K562 (cell line): Measurements from ENCODE around the gene P3H4. TPM values are rescaled to one million over a fixed set of nuclear protein-coding genes. Genes with fewer than 3 reads are reported as not detected.
"Not testable (repeated sequence)": the region's sequence is repeated elsewhere in the genome, so short reads cannot be mapped to it uniquely, and the experiment has no call there.

Experiments used
- ATAC-seq: fragments of 200-7000 bp; cut with Tn5 transposase; 3 replicates; pipeline ENCODE4 v1.9.1; 2020; ENCODE audit warnings: moderate library complexity
- BruUV-seq: library from RNA; stranded (reverse); fragments of 400-500 nt; replicated peaks from 2 replicates; lab custom pipeline; 2021; lab: Mats Ljungman, UMichigan
- CTCF ChIA-PET: fragments of 300-600 bp; formaldehyde crosslinking; extraction: SDS; loops from one replicate; lab custom pipeline; 2021; ENCODE audit warnings: low intra/inter-chr PET ratio; lab: Yijun Ruan, JAX
- POLR2A ChIA-PET: fragments of 300-600, 350-650 bp; sonication (Branson Sonifier 250); formaldehyde crosslinking; extraction: SDS; loops from one replicate; lab custom pipeline; 2021; ENCODE audit warnings: antibody characterized with exemption, inconsistent platforms; lab: Yijun Ruan, JAX
- DNase-seq, 4 experiments: peaks; one replicate each; pipeline versions ENCODE4 v3.0.0 to v3.0.0-alpha.2; 2011 to 2018; ENCODE audit warnings: low spot score in 3 of 4, mixed read lengths in 3 of 4; ENCODE audit errors: extremely low read depth in 1 of 4
- FAIRE-seq: peaks from 2 replicates; lab custom pipeline; 2011; peaks lifted over from hg19 to GRCh38; lab: Jason Lieb, UNC
- H2AFZ ChIP-seq: 2 replicates; pipeline ENCODE4 v1.6.0; 2011; ENCODE audit warnings: low read depth, low read length, control low read depth, inconsistent platforms
- H3K27ac ChIP-seq: fragments of 200-600 bp; 3 replicates; pipeline ENCODE4 v1.8.0; 2011; ENCODE audit warnings: low read depth, mild to moderate bottlenecking, control low read depth, inconsistent platforms, low read length, moderate library complexity, mixed read lengths; ENCODE audit errors: extremely low read depth
- H3K27me3 ChIP-seq, 2 experiments: fragments of 300-600 bp in 1 of 2; 2 replicates in 1 of 2; 3 replicates in 1 of 2; pipeline versions ENCODE4 v1.6.0 to v1.8.0; 2011; ENCODE audit warnings: inconsistent platforms in 2 of 2, low read length in 2 of 2, mild to moderate bottlenecking in 1 of 2, mixed read lengths in 1 of 2, moderate library complexity in 1 of 2; ENCODE audit not compliant: control insufficient read depth in 2 of 2, insufficient read depth in 2 of 2
- H3K36me3 ChIP-seq: fragments of 300-600 bp; 3 replicates; pipeline ENCODE4 v1.8.0; 2011; ENCODE audit warnings: mild to moderate bottlenecking, low read length, inconsistent platforms; ENCODE audit not compliant: control insufficient read depth, insufficient read depth
- H3K4me1 ChIP-seq, 2 experiments: fragments of 200-600 bp in 1 of 2; replicated peaks in 1 of 2; 2 replicates in 1 of 2; 3 replicates in 1 of 2; pipeline versions ENCODE4 v1.5.1 to v1.8.0; 2011; ENCODE audit warnings: inconsistent platforms in 2 of 2, low read length in 2 of 2, mild to moderate bottlenecking in 1 of 2, mixed read lengths in 1 of 2, moderate library complexity in 1 of 2; ENCODE audit not compliant: control insufficient read depth in 2 of 2, insufficient read depth in 2 of 2
- H3K4me2 ChIP-seq: 2 replicates; pipeline ENCODE4 v1.6.1; 2011; ENCODE audit warnings: low read length, control low read depth, inconsistent platforms, mixed read lengths; ENCODE audit not compliant: insufficient read depth
- H3K4me3 ChIP-seq: fragments of 200-600 bp; sonication (generic), shearing (Covaris generic); 2 replicates; pipeline ENCODE4 v1.5.1; 2016; ENCODE audit warnings: control low read depth, inconsistent platforms
- H3K79me2 ChIP-seq: fragments of 200-600 bp; 3 replicates; pipeline ENCODE4 v1.8.0; 2011; ENCODE audit warnings: low read length, inconsistent platforms; ENCODE audit not compliant: control insufficient read depth, insufficient read depth
- H3K9ac ChIP-seq, 2 experiments: 2 replicates each; pipeline versions ENCODE4 v1.6.0 to v1.6.1; 2011; ENCODE audit warnings: low read depth in 2 of 2, low read length in 2 of 2, control low read depth in 1 of 2, inconsistent platforms in 1 of 2, mild to moderate bottlenecking in 1 of 2, mixed read lengths in 1 of 2; ENCODE audit not compliant: insufficient read depth in 1 of 2
- H3K9me1 ChIP-seq: one replicate; pipeline ENCODE4 v1.6.0; 2011; ENCODE audit warnings: inconsistent platforms, mild to moderate bottlenecking, low read length, moderate library complexity; ENCODE audit not compliant: control insufficient read depth, insufficient read depth
- H3K9me3 ChIP-seq: replicated peaks from 2 replicates; pipeline ENCODE4 v1.5.1; 2011; ENCODE audit warnings: low read depth, low read length, inconsistent platforms; ENCODE audit not compliant: control insufficient read depth, insufficient read depth
- H4K20me1 ChIP-seq: replicated peaks from 2 replicates; pipeline ENCODE4 v1.6.1; 2011; ENCODE audit warnings: low read length, inconsistent platforms, mixed read lengths; ENCODE audit not compliant: control insufficient read depth, insufficient read depth
- COPS2 ChIP-seq: fragments of 450-650 bp; conservative IDR thresholded peaks from 2 replicates; pipeline ENCODE4 v1.6.1; 2016; ENCODE audit warnings: mild to moderate bottlenecking, moderate library complexity
- POLR2G ChIP-seq: fragments of 200-400 bp; formaldehyde crosslinking; IDR thresholded peaks from 2 replicates; pipeline ENCODE4 v1.6.1; 2017; ENCODE audit warnings: low read depth, mild to moderate bottlenecking, antibody characterized with exemption, low read length, moderate library complexity
- RBFOX2 ChIP-seq: fragments of 200-400 bp; formaldehyde crosslinking; IDR thresholded peaks from 2 replicates; pipeline ENCODE4 v1.6.1; 2017; ENCODE audit warnings: low read depth, mild to moderate bottlenecking, low read length, moderate library complexity
- WGBS: fragments of 100-300 bp; shearing (Covaris generic); methylation state at CpG from one replicate; pipeline ENCODE4 v1.1.6; 2016; ENCODE audit warnings: low coverage, mixed read lengths; ENCODE audit not compliant: insufficient coverage; ENCODE audit errors: missing lambda C conversion rate; 5-methylcytosine and 5-hydroxymethylcytosine counted together
- in situ Hi-C: fragments of 300-500 bp; cut with MboI; formaldehyde crosslinking; loops from 4 replicates; pipeline ENCODE4 v1.15.0; 2018; ENCODE audit warnings: inconsistent platforms, mixed read lengths
- intact Hi-C: fragments of 100-400 bp; cut with micrococcal nuclease; formaldehyde crosslinking; loops from 2 replicates; pipeline ENCODE4 v1.14.2; 2022
- polyA plus RNA-seq, 8 experiments: library from polyadenylated mRNA; depleted of rRNA in 4 of 8; stranded (reverse) in 5 of 8; unstranded in 3 of 8; fragments of >200 nt; fragmentation: Nextera tagmentation in 2 of 8; fragmentation: Illumina TruSeq in 1 of 8; extraction: Ambion mirVana in 2 of 8; extraction: Trizol in 1 of 8; gene quantifications; 2 replicates each; pipeline versions ENCODE4 v1.2.1 to v1.2.3, GENCODE V29; 2011 to 2014; ENCODE audit warnings: inconsistent platforms in 1 of 8, missing spikeins in 1 of 8
- total RNA-seq, 7 experiments: library from RNA; depleted of rRNA in 6 of 7; stranded (reverse); fragments of >200 nt in 6 of 7; fragmentation: Illumina TruSeq in 2 of 7; extraction: Trizol in 2 of 7; gene quantifications; 2 replicates each; pipeline versions ENCODE4 v1.2.1 to v1.2.3, GENCODE V29; 2011 to 2021; ENCODE audit warnings: low replicate concordance in 1 of 7
- TF ChIP-seq, protein P1 (sequence below): fragments of 450-650 bp; IDR thresholded peaks from 2 replicates; pipeline ENCODE4 v1.7.1; 2018; ENCODE audit warnings: mild to moderate bottlenecking, low read depth; ENCODE audit not compliant: partially characterized antibody
- TF ChIP-seq, protein P2 (sequence below): sonication (generic); formaldehyde crosslinking; IDR thresholded peaks from 2 replicates; pipeline ENCODE4 v1.9.0; 2022; ENCODE audit warnings: mild to moderate bottlenecking, missing genetic modification reagents

The P3H4 gene
- total and polyA plus RNA-seq, 9 of the 15 experiments (the other 6 are each of a cell fraction or from before 2014, with no cell fraction given), result 0.10 to 3.7 (median 1.0) TPM

DNA sequence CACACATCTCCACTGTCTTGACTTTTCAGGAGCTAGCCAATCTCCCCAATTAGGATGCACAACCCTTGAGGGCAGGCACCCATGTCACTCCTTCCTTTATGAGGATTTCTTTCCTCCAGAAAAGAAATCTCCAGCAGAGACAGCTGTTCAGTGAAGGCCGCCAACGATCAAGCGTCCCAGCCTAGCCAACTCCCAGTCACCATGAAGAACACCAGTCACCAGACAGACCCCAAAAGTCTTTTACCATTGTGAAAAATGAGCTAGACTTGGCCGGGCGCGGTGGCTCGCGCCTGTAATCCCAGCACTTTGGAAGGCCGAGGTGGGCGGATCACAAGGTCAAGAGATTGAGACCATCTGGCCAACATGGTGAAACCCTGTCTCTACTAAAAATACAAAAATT is 18.2 kb upstream of the P3H4 start:
- FAIRE-seq, DNase-seq, H3K4me1 ChIP-seq, H3K9me1 ChIP-seq, intact Hi-C loops, H3K4me2 ChIP-seq, H3K27ac ChIP-seq, H3K79me2 ChIP-seq, ATAC-seq, H3K4me3 ChIP-seq, H3K27me3 ChIP-seq, H3K9me3 ChIP-seq, H4K20me1 ChIP-seq, H3K9ac ChIP-seq, in situ Hi-C loops, CTCF ChIA-PET, BruUV-seq, H2AFZ ChIP-seq: not testable (repeated sequence)
- POLR2A ChIA-PET, result interaction anchor here (0.6 to 1.6 kb wide), 5 partner anchors 8 to 140 kb away, joined by 3 to 5 read pairs (median 3); no protein-coding TSS in a partner anchor
- peaks cover 77% of the 10 kb centered on the region for H3K36me3 ChIP-seq
- 96% methylated on average over 7 of the region's 10 CpGs for WGBS

DNA sequence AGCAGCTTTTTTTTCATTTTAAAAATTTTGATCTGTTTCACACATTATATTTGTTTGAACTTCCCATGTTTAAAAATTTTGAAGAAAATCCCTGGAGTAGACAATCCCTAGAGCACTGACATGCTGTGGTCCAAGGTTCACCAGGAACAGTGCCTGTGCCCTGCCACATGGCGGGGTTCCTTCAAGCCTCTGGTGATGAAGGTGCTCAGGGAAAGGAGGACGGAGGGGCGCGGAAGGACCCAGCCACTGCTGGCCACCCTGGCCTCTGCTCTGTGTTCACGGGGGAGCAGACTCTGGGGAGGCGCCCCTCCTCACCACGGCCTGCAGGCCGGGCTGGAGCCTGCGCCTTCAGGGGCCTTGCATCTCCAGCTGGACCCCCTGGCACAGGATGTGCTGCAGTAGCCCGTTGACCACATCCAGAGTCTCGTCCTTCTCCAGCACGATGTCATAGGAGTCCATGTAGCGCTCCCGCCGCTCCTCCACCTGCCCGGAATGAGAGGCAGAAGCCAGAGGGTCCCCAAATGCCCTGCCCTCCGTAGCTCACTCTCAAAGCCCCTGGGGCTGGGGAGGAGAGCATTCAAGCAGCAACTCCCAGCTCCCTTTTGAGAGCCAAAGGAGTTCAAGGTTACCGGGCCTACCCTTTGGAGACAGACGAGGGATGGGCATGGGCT is 13.6 kb upstream of the P3H4 start:
- H4K20me1 ChIP-seq, result no peaks in the 10 kb centered on the region
- 84% methylated on average over 15 of the region's 19 CpGs for WGBS
- H3K9me3 ChIP-seq, result no peaks in the 10 kb centered on the region
- ChIA-PET POLR2A (interaction anchor here (1.1 kb wide), 1 partner anchor 14 kb away, joined by 3 read pairs; the partner anchor contains the start of gene P3H4), CTCF (no interaction called here)
- no peaks in the 10 kb centered on the region for H3K27me3 ChIP-seq
- H3K9me1 ChIP-seq, result no peaks in the 10 kb centered on the region
- peaks cover 0 to 16% of the 10 kb centered on the region in 2 experiments; a peak in 2 of 5 replicates for H3K4me1 ChIP-seq
- in situ Hi-C loops, result no loop called here
- H3K36me3 ChIP-seq, result peaks cover 48% of the 10 kb centered on the region
- no peak overlapping the region for H2AFZ ChIP-seq
- ATAC-seq (no peak), DNase-seq (no peak), FAIRE-seq (no peak)
- BruUV-seq, result no TSS peak
- H3K4me2 ChIP-seq, result no peak overlapping the region
- no peak overlapping the region for H3K4me3 ChIP-seq
- H3K27ac ChIP-seq, result no peak overlapping the region
- TF ChIP-seq POLR2G, result no peak
- TF ChIP-seq, protein P1, sequence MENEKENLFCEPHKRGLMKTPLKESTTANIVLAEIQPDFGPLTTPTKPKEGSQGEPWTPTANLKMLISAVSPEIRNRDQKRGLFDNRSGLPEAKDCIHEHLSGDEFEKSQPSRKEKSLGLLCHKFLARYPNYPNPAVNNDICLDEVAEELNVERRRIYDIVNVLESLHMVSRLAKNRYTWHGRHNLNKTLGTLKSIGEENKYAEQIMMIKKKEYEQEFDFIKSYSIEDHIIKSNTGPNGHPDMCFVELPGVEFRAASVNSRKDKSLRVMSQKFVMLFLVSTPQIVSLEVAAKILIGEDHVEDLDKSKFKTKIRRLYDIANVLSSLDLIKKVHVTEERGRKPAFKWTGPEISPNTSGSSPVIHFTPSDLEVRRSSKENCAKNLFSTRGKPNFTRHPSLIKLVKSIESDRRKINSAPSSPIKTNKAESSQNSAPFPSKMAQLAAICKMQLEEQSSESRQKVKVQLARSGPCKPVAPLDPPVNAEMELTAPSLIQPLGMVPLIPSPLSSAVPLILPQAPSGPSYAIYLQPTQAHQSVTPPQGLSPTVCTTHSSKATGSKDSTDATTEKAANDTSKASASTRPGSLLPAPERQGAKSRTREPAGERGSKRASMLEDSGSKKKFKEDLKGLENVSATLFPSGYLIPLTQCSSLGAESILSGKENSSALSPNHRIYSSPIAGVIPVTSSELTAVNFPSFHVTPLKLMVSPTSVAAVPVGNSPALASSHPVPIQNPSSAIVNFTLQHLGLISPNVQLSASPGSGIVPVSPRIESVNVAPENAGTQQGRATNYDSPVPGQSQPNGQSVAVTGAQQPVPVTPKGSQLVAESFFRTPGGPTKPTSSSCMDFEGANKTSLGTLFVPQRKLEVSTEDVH, result no peak
- peak; percentile 35; the same call in 1 of the 2 replicates for TF ChIP-seq RBFOX2
- TF ChIP-seq COPS2, result no peak
- TF ChIP-seq, protein P2, sequence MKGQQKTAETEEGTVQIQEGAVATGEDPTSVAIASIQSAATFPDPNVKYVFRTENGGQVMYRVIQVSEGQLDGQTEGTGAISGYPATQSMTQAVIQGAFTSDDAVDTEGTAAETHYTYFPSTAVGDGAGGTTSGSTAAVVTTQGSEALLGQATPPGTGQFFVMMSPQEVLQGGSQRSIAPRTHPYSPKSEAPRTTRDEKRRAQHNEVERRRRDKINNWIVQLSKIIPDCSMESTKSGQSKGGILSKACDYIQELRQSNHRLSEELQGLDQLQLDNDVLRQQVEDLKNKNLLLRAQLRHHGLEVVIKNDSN, result no peak
- H3K9ac ChIP-seq, result 0 out of 4 replicates have a peak overlapping the region, but pooled peaks of 1 of the 2 experiments have one; percentile 1
- H3K79me2 ChIP-seq, result no peaks in the 10 kb centered on the region
- intact Hi-C loops, result no loop called here
